ELF-1 (cell line): ENCODE data around the gene SLC22A23.

Source experiments
- DNase-seq: peaks from one replicate; pipeline ENCODE4 v3.0.0-alpha.2; 2016; ENCODE audit warnings: low read depth, low spot score

Gene SLC22A23

GRCh38 chr6:3353213-3353903, 103.5 kb downstream of the SLC22A23 start:
- DNase-seq: no peak

GRCh38 chr6:3352678-3353077, 104.2 kb downstream of the SLC22A23 start:
- no peak for DNase-seq

DNA sequence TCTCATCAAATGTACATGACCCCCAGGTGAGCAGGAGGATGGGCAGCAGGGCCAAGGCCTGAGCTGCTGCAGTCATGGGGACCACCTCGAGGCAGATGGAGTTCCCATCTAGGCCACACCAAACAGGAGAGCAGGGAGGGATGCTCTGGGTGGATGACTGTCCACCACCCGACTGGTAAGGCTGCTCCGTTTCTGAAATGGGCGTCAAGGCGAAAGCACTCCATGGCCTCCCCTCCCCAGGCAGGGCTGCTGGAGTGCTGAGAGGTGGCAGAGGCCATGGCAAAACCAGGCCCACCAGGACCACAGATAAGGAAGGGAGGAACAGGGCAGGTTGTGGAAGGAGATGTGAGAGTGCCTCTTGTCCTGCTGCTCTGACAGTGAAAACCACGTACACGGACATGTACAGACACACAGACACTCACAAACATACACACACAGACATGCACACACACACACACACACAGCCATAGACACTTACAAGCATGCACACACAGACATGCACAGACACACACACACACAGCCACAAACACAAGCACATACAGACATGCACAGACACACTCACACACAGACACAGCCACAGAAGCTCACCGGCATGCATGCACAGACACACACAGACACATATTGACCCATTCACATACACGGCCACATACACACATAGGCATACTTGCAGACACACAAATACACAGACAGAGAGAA, 104.9 kb downstream of the SLC22A23 start:
- no peak for DNase-seq

- no peak for DNase-seq
These were observed 105.7 kb downstream of the SLC22A23 start for GRCh38 chr6:3351105-3351676.

DNA sequence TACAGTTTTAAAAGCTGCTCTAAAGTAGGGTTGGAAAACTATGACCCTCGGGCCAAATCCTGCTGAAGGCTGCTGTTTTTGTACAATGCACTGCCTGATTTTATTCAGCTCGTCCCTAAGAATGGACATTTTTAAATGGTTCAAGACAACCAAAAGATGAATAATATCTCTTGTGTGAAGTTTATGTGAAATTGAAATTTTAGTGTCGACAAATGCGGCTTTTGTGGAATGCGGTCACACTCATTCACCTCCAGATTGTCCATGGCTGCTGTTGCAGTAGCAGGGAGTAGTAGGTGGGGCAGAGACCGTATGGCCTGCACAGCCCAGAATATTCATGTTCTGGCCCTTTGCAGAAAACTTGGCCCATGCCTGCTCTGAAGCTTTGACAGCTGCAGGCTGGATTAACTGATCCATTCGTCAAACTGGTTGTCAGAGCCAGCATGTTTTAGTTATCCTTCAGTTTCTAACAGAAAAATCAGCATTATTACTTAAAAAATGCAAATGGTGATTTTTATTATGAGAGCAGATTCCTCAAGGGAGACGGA, 106.5 kb downstream of the SLC22A23 start:
- DNase-seq: no peak

DNA sequence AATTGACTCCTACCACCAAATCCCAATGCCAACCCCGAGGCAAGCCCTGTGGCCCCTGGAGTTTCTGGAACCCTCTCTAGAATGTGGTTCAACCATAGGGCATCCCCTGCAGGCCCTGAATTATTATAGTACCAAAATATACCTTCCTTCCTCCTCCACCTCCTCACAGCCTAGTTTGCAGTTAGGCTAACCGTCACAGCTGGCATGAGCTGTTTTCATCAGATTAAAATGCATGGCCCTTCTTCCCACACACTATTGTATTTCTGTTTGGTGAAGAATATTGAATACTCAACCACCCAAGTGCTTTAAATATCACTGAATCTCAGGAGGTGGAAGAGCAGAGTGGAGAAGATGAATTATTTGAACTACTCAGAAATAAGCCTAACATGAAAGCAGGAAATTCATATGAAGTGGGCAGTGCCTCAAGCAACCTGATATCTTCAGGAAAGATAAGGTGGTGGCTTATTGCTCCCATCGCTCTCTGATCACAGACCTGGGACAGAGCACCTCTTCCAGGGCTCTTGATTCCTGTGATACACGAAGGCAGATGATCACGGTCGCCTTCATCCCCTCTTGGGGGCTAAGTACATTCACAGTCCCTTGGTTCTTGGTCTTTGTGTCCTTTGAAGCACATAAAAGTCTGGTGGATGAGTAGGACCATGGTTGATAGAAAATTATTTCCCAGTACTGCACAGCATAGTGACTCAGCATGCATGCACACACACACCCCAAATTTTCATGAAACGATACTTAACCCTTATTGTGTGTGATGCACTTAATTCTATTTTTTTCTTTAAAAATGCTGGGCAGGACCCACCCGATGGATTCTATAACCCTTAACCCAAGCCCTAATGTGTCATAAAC, 107.2 kb downstream of the SLC22A23 start:
- DNase-seq: no peak

- DNase-seq: no peak
These were observed 108.0 kb downstream of the SLC22A23 start for GRCh38 chr6:3348821-3349220.

GRCh38 chr6:3347826-3348225, 109.0 kb downstream of the SLC22A23 start:
- no peak for DNase-seq

DNA sequence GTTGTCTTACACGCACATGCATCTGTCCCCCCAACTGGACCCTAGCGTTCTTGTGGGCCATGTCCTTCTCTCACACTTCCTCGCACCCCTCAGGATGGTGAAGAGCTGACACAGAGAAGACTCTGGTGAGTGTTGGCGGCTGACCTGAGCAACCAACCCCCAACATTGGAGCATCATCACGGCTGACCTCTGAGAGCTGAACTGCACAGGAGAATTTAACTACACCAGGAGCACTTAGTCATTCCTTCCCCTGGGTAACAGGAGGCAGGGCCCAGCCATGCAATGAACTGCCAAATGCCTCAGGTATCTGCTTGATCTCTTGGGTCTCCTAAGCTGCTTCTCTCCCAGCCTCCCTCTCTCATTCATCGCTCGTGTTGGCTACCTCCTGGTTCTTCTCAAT, 109.6 kb downstream of the SLC22A23 start:
- DNase-seq: no peak

GRCh38 chr6:3346476-3346875, 110.4 kb downstream of the SLC22A23 start:
- DNase-seq: no peak

- DNase-seq: no peak
These were observed 111.0 kb downstream of the SLC22A23 start for GRCh38 chr6:3345836-3346235.

- no peak for DNase-seq
These were observed 113.6 kb downstream of the SLC22A23 start for GRCh38 chr6:3343089-3343883.

GRCh38 chr6:3341467-3341866, 115.4 kb downstream of the SLC22A23 start:
- DNase-seq: peak; percentile 64

GRCh38 chr6:3340894-3341293, 116.0 kb downstream of the SLC22A23 start:
- DNase-seq: no peak

DNA sequence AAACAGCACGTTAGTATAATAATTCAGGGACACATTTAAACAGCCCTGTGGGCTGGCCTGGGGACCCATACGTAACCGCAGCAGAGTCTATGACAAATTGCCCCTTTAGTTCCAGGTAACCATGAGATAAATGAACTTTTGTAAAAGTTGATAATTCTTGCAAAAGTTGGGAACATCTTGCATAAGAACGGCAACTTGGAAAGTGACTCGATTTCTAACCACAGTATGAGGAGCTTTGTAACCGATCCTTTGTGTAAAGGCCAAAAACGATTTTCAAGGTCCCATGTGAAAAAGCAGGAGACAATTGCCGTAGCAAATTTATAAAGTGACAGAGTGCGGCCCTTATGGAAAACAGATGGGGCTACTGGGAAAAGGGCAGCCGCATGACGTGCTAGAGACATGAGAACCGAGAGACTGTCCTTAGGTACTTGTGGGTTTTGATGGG, 116.5 kb downstream of the SLC22A23 start:
- DNase-seq: no peak

DNA sequence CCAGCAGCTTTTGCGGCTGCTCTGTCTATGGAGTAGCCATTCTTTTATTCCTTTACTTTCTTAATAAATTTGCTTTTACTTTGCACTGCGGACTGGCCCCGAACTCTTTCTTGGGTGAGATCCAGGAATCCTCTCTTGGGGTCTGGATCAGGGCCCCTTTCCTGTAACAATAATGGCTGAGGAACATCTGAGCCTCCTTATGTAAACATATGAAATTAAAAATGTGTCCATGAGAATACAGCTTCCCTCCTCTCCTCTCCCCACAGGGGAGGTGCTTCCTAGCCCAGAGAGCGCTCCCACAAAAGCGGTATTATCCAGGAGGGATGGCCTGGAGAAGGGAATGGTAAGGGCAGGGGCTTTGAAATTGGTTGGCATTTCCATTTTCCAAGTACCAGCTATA, 117.0 kb downstream of the SLC22A23 start:
- no peak for DNase-seq

- DNase-seq: no peak
These were observed 119.1 kb downstream of the SLC22A23 start for GRCh38 chr6:3337521-3338350.

GRCh38 chr6:3336859-3337515, 119.9 kb downstream of the SLC22A23 start:
- no peak for DNase-seq

DNA sequence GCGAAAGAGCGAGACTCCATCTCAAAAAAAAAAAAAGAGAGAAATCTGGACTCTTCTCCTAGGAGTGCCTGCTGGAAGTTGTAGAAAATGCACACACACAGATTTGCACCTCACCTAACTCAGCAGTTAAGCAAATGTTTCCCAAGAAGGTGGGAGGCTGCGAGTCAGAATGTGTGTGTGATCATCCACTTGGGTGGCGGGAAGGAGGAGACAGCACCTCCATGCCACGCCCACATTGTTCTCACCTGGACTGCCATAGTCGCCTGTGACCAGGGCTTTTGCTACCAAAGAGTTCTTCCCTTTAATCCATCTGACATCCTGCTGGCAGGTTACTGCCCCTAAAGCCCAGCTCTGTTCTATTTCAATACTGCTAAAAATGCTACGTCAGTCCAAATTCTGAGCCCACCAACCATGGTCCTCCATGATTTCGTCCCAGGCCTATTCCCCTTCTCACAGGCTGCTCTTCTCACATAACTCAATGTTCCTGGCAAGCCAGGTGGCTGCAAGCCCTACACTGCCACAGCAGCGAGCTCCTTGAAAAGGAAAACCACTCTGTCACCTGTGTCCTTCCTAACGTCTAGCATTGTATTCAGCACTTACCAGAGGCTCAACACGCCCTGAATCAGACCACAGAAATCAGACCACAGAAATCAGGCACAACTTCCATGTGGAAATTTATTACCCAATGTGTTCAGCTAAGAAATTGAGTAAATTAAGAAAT, 120.6 kb downstream of the SLC22A23 start:
- no peak for DNase-seq
